ENCODE measurements around the gene CCNQ.

- TF ChIP-seq EP300 (IDR thresholded peaks at IDR 0.05; ENCODE audit: borderline replicate concordance in 1 of 2, low read depth in 1 of 2, low read length in 1 of 2): no peak
- TF ChIP-seq MAX (IDR thresholded peaks at IDR 0.05; ENCODE audit: low read depth): no peak
- TF ChIP-seq FOXJ3 (CRISPR knock-in tag; IDR thresholded peaks at IDR 0.05): no peak
- TF ChIP-seq CTCF (IDR thresholded peaks at IDR 0.05): no peak
- no peak for TF ChIP-seq FOSL2 (IDR thresholded peaks at IDR 0.05; ENCODE audit: borderline replicate concordance, low read depth)
- no peak for TF ChIP-seq FOXM1 (IDR thresholded peaks at IDR 0.05; ENCODE audit: low read depth)
- no peak for TF ChIP-seq POLR2AphosphoS5 (IDR thresholded peaks at IDR 0.05; ENCODE audit: low read depth, low read length)
- TF ChIP-seq IRF3 (IDR thresholded peaks at IDR 0.05; ENCODE audit: low read depth, low read length): no peak
- TF ChIP-seq YY1 (IDR thresholded peaks at IDR 0.05; ENCODE audit: low read depth): no peak
- no peak for TF ChIP-seq USF2 (IDR thresholded peaks at IDR 0.05; ENCODE audit: borderline replicate concordance, low read depth, low read length)
- TF ChIP-seq GABPA (IDR thresholded peaks at IDR 0.05; ENCODE audit: low read depth): no peak
- no peak for TF ChIP-seq MEF2A (IDR thresholded peaks at IDR 0.05; ENCODE audit: borderline replicate concordance, low read depth)
- TF ChIP-seq EZH2phosphoT487 (IDR thresholded peaks at IDR 0.05; ENCODE audit: borderline replicate concordance, low read depth): no peak
- no peak for TF ChIP-seq PBX3 (IDR thresholded peaks at IDR 0.05)
These were observed 473 bp upstream of the CCNQ start for GRCh38 chrX:153599192-153600031.
